Activated CD8-positive, alpha-beta memory T cell treated with anti-CD3 and anti-CD28 coated beads, Interleukin-2, amount 10 ng/mL, durations not matched to agents 7 days and 5 days (primary cell): ENCODE measurements around the gene NKX6-1. TPM values are rescaled to one million over a fixed set of nuclear protein-coding genes. Genes with fewer than 3 reads are reported as not detected.

Experiments
- ATAC-seq: fragments of 150-1000 bp; cut with Tn5 transposase; one replicate; pipeline ENCODE4 v1.10.0; 2021; ENCODE audit warnings: moderate library complexity
- CTCF ChIA-PET: fragments of 350-600 bp; sonication (Branson Sonifier 250); formaldehyde crosslinking; loops from one replicate; lab custom pipeline; 2021; ENCODE audit warnings: antibody characterized with exemption; lab: Charles Lee
- DNase-seq: peaks from one replicate; pipeline ENCODE4 v3.0.0-alpha.2; 2020
- H3K27ac Mint-ChIP-seq: one replicate; pipeline ENCODE4 v1.8.0; 2021; ENCODE audit warnings: mild to moderate bottlenecking, mixed read lengths
- H3K27me3 Mint-ChIP-seq: one replicate; pipeline ENCODE4 v1.8.0; 2021; ENCODE audit warnings: mixed read lengths
- H3K36me3 Mint-ChIP-seq: one replicate; pipeline ENCODE4 v1.8.0; 2021; ENCODE audit warnings: mild to moderate bottlenecking, mixed read lengths
- H3K4me1 Mint-ChIP-seq: one replicate; pipeline ENCODE4 v1.8.0; 2021; ENCODE audit warnings: mixed read lengths
- H3K4me3 Mint-ChIP-seq: one replicate; pipeline ENCODE4 v1.8.0; 2021; ENCODE audit warnings: mild to moderate bottlenecking, moderate library complexity, mixed read lengths
- H3K9me3 Mint-ChIP-seq: one replicate; pipeline ENCODE4 v1.8.0; 2022; ENCODE audit warnings: low read depth, mixed read lengths
- total RNA-seq, 2 experiments: library from RNA; stranded (reverse); gene quantifications; one replicate each; pipeline ENCODE4 v1.2.3, GENCODE V29; 2021

Gene NKX6-1
- total RNA-seq, 2 experiments from 2014 or later, result not detected

GRCh38 chr4:84481077-84481859 lies 17.8 kb downstream of the NKX6-1 start:
- peaks cover 80% of the 10 kb centered on the region for H3K27me3 Mint-ChIP-seq
- no peak overlapping the region for H3K27ac Mint-ChIP-seq
- H3K36me3 Mint-ChIP-seq, result peaks cover 4% of the 10 kb centered on the region
- H3K4me3 Mint-ChIP-seq, result no peak overlapping the region
- ATAC-seq (no peak), DNase-seq (no peak)
- CTCF ChIA-PET, result interaction anchor here (0.7 to 1.7 kb wide), 2 partner anchors 17 to 19 kb away, joined by 3 to 4 read pairs; no protein-coding TSS in a partner anchor
- peaks cover 2% of the 10 kb centered on the region for H3K9me3 Mint-ChIP-seq
- H3K4me1 Mint-ChIP-seq, result peaks cover 7% of the 10 kb centered on the region

- peaks cover 4% of the 10 kb centered on the region for H3K36me3 Mint-ChIP-seq
- no peak for ATAC-seq
- H3K27ac Mint-ChIP-seq, result no peak overlapping the region
- H3K4me1 Mint-ChIP-seq, result peaks cover 7% of the 10 kb centered on the region
- H3K9me3 Mint-ChIP-seq, result peaks cover 2% of the 10 kb centered on the region
- H3K27me3 Mint-ChIP-seq, result peaks cover 68% of the 10 kb centered on the region
- no peak for DNase-seq
- CTCF ChIA-PET, result no interaction called here
- no peak overlapping the region for H3K4me3 Mint-ChIP-seq
These were observed 19.0 kb downstream of the NKX6-1 start for GRCh38 chr4:84480082-84480481.

GRCh38 chr4:84479663-84480062 lies 19.4 kb downstream of the NKX6-1 start:
- Mint-ChIP-seq H3K36me3 (peaks cover 4% of the 10 kb centered on the region), H3K27me3 (peaks cover 65% of the 10 kb centered on the region), H3K4me3 (no peak overlapping the region), H3K27ac (no peak overlapping the region), H3K4me1 (peaks cover 7% of the 10 kb centered on the region), H3K9me3 (peaks cover 2% of the 10 kb centered on the region)
- ATAC-seq (no peak), DNase-seq (no peak)
- CTCF ChIA-PET, result no interaction called here

GRCh38 chr4:84477738-84478137 lies 21.4 kb downstream of the NKX6-1 start:
- DNase-seq (no peak), ATAC-seq (no peak)
- CTCF ChIA-PET, result no interaction called here
- Mint-ChIP-seq H3K36me3 (peaks cover 4% of the 10 kb centered on the region), H3K4me1 (peaks cover 7% of the 10 kb centered on the region), H3K27ac (no peak overlapping the region), H3K27me3 (peaks cover 50% of the 10 kb centered on the region), H3K4me3 (no peak overlapping the region), H3K9me3 (peaks cover 2% of the 10 kb centered on the region)

- Mint-ChIP-seq H3K27ac (no peak overlapping the region), H3K4me3 (no peak overlapping the region), H3K9me3 (no peaks in the 10 kb centered on the region), H3K36me3 (no peaks in the 10 kb centered on the region), H3K4me1 (no peaks in the 10 kb centered on the region), H3K27me3 (peaks cover 13% of the 10 kb centered on the region)
- CTCF ChIA-PET, result no interaction called here
- DNase-seq, result no peak
- no peak for ATAC-seq
These were observed 25.0 kb downstream of the NKX6-1 start for GRCh38 chr4:84474107-84474506.

- Mint-ChIP-seq H3K4me3 (no peak overlapping the region), H3K36me3 (no peaks in the 10 kb centered on the region), H3K4me1 (no peaks in the 10 kb centered on the region), H3K9me3 (no peaks in the 10 kb centered on the region), H3K27me3 (no peaks in the 10 kb centered on the region), H3K27ac (no peak overlapping the region)
- CTCF ChIA-PET, result no interaction called here
- no peak for ATAC-seq
- DNase-seq, result no peak
These were observed 26.9 kb downstream of the NKX6-1 start for GRCh38 chr4:84472154-84472553.

GRCh38 chr4:84470204-84470785 lies 28.8 kb downstream of the NKX6-1 start:
- H3K4me1 Mint-ChIP-seq, result no peaks in the 10 kb centered on the region
- CTCF ChIA-PET, result no interaction called here
- no peaks in the 10 kb centered on the region for H3K9me3 Mint-ChIP-seq
- no peak for DNase-seq
- H3K27me3 Mint-ChIP-seq, result no peaks in the 10 kb centered on the region
- H3K27ac Mint-ChIP-seq, result no peak overlapping the region
- no peak for ATAC-seq
- no peaks in the 10 kb centered on the region for H3K36me3 Mint-ChIP-seq
- H3K4me3 Mint-ChIP-seq, result no peak overlapping the region

GRCh38 chr4:84467601-84468000 lies 31.5 kb downstream of the NKX6-1 start:
- H3K27ac Mint-ChIP-seq, result no peak overlapping the region
- no peak for ATAC-seq

GRCh38 chr4:84459783-84460182 lies 39.3 kb downstream of the NKX6-1 start:
- peaks cover 7% of the 10 kb centered on the region for H3K27me3 Mint-ChIP-seq
- no peak overlapping the region for H3K4me3 Mint-ChIP-seq
- H3K4me1 Mint-ChIP-seq, result no peaks in the 10 kb centered on the region
- H3K36me3 Mint-ChIP-seq, result no peaks in the 10 kb centered on the region
- CTCF ChIA-PET, result no interaction called here
- DNase-seq, result no peak
- no peaks in the 10 kb centered on the region for H3K9me3 Mint-ChIP-seq
- no peak overlapping the region for H3K27ac Mint-ChIP-seq
- ATAC-seq, result no peak

More at GRCh38 chr4:84467601-84468000, 31.5 kb downstream of the NKX6-1 start:
- Mint-ChIP-seq H3K36me3 (no peaks in the 10 kb centered on the region), H3K4me1 (no peaks in the 10 kb centered on the region), H3K4me3 (no peak overlapping the region), H3K9me3 (no peaks in the 10 kb centered on the region), H3K27me3 (no peaks in the 10 kb centered on the region)
- DNase-seq, result no peak
- CTCF ChIA-PET, result interaction anchor here (1.1 kb wide), 1 partner anchor 17 kb away, joined by 3 read pairs; no protein-coding TSS in a partner anchor

- H3K4me1 Mint-ChIP-seq, result no peaks in the 10 kb centered on the region
- peaks cover 7% of the 10 kb centered on the region for H3K27me3 Mint-ChIP-seq
- no peak for DNase-seq
- H3K27ac Mint-ChIP-seq, result no peak overlapping the region
- H3K36me3 Mint-ChIP-seq, result no peaks in the 10 kb centered on the region
- no peak for ATAC-seq
- H3K9me3 Mint-ChIP-seq, result no peaks in the 10 kb centered on the region
- CTCF ChIA-PET, result no interaction called here
- no peak overlapping the region for H3K4me3 Mint-ChIP-seq
These were observed 42.9 kb downstream of the NKX6-1 start for GRCh38 chr4:84456157-84456556.

GRCh38 chr4:84455697-84456096 lies 43.4 kb downstream of the NKX6-1 start:
- ATAC-seq, result no peak
- H3K36me3 Mint-ChIP-seq, result no peaks in the 10 kb centered on the region
- H3K27me3 Mint-ChIP-seq, result peaks cover 7% of the 10 kb centered on the region
- H3K4me1 Mint-ChIP-seq, result no peaks in the 10 kb centered on the region
- CTCF ChIA-PET, result no interaction called here
- no peaks in the 10 kb centered on the region for H3K9me3 Mint-ChIP-seq
- no peak overlapping the region for H3K4me3 Mint-ChIP-seq
- H3K27ac Mint-ChIP-seq, result no peak overlapping the region
- DNase-seq, result no peak

- no peaks in the 10 kb centered on the region for H3K36me3 Mint-ChIP-seq
- no peaks in the 10 kb centered on the region for H3K9me3 Mint-ChIP-seq
- H3K4me1 Mint-ChIP-seq, result no peaks in the 10 kb centered on the region
- CTCF ChIA-PET, result interaction anchor here (0.9 kb wide), 2 partner anchors 16 to 806 kb away, joined by 3 read pairs; no protein-coding TSS in a partner anchor
- ATAC-seq, result no peak
- no peak overlapping the region for H3K4me3 Mint-ChIP-seq
- peaks cover 2% of the 10 kb centered on the region for H3K27me3 Mint-ChIP-seq
- no peak for DNase-seq
- no peak overlapping the region for H3K27ac Mint-ChIP-seq
These were observed 47.5 kb downstream of the NKX6-1 start for GRCh38 chr4:84451546-84451945.

GRCh38 chr4:84443523-84443922 lies 55.6 kb downstream of the NKX6-1 start:
- ATAC-seq, result no peak
- CTCF ChIA-PET, result no interaction called here
- no peak overlapping the region for H3K27ac Mint-ChIP-seq
- no peak overlapping the region for H3K4me3 Mint-ChIP-seq
- H3K9me3 Mint-ChIP-seq, result no peaks in the 10 kb centered on the region
- DNase-seq, result no peak
- H3K27me3 Mint-ChIP-seq, result no peaks in the 10 kb centered on the region
- H3K36me3 Mint-ChIP-seq, result no peaks in the 10 kb centered on the region
- H3K4me1 Mint-ChIP-seq, result no peaks in the 10 kb centered on the region

GRCh38 chr4:84442778-84443177 lies 56.3 kb downstream of the NKX6-1 start:
- H3K4me1 Mint-ChIP-seq, result no peaks in the 10 kb centered on the region
- H3K4me3 Mint-ChIP-seq, result no peak overlapping the region
- DNase-seq (no peak), ATAC-seq (no peak)
- no peaks in the 10 kb centered on the region for H3K9me3 Mint-ChIP-seq
- H3K36me3 Mint-ChIP-seq, result no peaks in the 10 kb centered on the region
- no peaks in the 10 kb centered on the region for H3K27me3 Mint-ChIP-seq
- H3K27ac Mint-ChIP-seq, result no peak overlapping the region
- CTCF ChIA-PET, result no interaction called here
